ENCODE data around the gene PDHX.
"Not testable (repeated sequence)": the region's sequence is repeated elsewhere in the genome, so short reads cannot be mapped to it uniquely, and the experiment has no call there.

PDHX gene

GRCh38 chr11:34916015-34916842 lies at the start of gene PDHX, which contains the start of gene APIP:
PDHX (plus strand) TSS chr11:34916618; CDS start chr11:34916656, 38 bp downstream.
APIP (minus strand) TSS chr11:34916379; CDS start chr11:34916284, 95 bp downstream.
- DNase-seq = peak; percentile 87

- DNase-seq = no peak
Observed at GRCh38 chr11:34869425-34869824, 47.0 kb upstream of the PDHX start.

- DNase-seq = no peak
Observed at GRCh38 chr11:34870548-34871196, 45.7 kb upstream of the PDHX start.

GRCh38 chr11:34874202-34874601 lies 42.2 kb upstream of the PDHX start:
- no peak for DNase-seq

- no peak for DNase-seq
Observed at GRCh38 chr11:34877375-34877975, 38.9 kb upstream of the PDHX start.

GRCh38 chr11:34881900-34882299 lies 34.5 kb upstream of the PDHX start:
- DNase-seq = no peak

- DNase-seq = no peak
Observed at GRCh38 chr11:34886609-34887008, 29.8 kb upstream of the PDHX start.

- no peak for DNase-seq
Observed at GRCh38 chr11:34887260-34887659, 29.2 kb upstream of the PDHX start.

- DNase-seq = no peak
Observed at GRCh38 chr11:34890089-34890488, 26.3 kb upstream of the PDHX start.

GRCh38 chr11:34890812-34891211 lies 25.6 kb upstream of the PDHX start:
- DNase-seq = no peak

- no peak for DNase-seq
Observed at GRCh38 chr11:34891611-34892010, 24.8 kb upstream of the PDHX start.

GRCh38 chr11:34893416-34893815 lies 23.0 kb upstream of the PDHX start:
- DNase-seq = no peak

- not testable (repeated sequence) for DNase-seq
Observed at GRCh38 chr11:34896191-34896590, 20.2 kb upstream of the PDHX start.

- no peak for DNase-seq
Observed at GRCh38 chr11:34897171-34897870, 19.1 kb upstream of the PDHX start.

GRCh38 chr11:34898474-34898873 lies 17.9 kb upstream of the PDHX start:
- DNase-seq = no peak

- no peak for DNase-seq
Observed at GRCh38 chr11:34899633-34900016, 16.8 kb upstream of the PDHX start.

GRCh38 chr11:34904421-34904955 lies 11.9 kb upstream of the PDHX start:
- no peak for DNase-seq

- DNase-seq = no peak
Observed at GRCh38 chr11:34905666-34906065, 10.8 kb upstream of the PDHX start.

- DNase-seq = no peak
Observed at GRCh38 chr11:34907934-34908593, 8.4 kb upstream of the PDHX start.

- DNase-seq = no peak
Observed at GRCh38 chr11:34909415-34909814, 7.0 kb upstream of the PDHX start.

GRCh38 chr11:34909955-34910354 lies 6.5 kb upstream of the PDHX start:
- no peak for DNase-seq

GRCh38 chr11:34910817-34911216 lies 5.6 kb upstream of the PDHX start:
- no peak for DNase-seq

All from 8988T (cell line).